GM19397 (cell line): Measurements from ENCODE around the gene CSTF1.
"Not testable (repeated sequence)": the region's sequence is repeated elsewhere in the genome, so short reads cannot be mapped to it uniquely, and the experiment has no call there.

Experiments used
- ATAC-seq: cut with Tn5 transposase; IDR thresholded peaks from one replicate; pipeline ENCODE4 v1.9.1; 2021; ENCODE audit warnings: mild to moderate bottlenecking, moderate library complexity; ENCODE audit not compliant: unreplicated experiment

CSTF1 gene

DNA sequence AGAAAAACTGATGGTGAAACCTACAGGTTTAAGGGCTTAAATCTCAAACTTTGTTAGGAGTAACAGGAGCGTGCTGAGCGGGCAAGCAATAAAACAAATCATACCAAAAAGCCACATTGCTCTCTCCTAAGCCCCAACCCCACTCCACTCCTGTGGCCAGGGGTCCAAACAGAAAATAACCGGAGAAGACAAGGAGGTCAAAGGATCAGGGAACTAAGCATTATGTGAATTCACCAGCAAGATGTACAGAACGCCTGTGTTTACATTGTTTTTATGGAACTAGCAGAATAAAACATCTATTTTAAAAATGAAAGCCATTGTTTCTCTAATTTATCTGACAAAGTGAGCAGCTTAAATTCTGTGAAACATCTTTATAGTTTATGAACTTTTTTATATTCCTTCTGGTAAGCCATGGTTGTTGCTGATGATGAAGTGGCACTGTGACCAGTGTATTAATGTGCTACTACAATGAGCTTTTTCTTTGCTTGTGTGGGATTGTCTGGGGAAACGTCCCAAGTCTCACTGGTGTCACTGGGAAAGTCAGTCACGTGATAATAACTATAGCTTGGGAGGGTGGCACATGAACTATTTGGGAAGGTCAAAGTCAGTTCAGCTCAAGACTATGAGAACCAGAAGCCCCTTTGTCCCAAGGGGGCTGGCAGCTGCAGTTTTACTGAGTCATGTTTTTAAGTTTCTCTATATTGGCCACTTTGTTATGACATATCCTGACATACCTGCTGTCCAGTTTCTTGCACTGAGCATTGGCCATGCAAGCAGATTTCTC lies 23.9 kb upstream of the CSTF1 start:
- ATAC-seq = no peak

DNA sequence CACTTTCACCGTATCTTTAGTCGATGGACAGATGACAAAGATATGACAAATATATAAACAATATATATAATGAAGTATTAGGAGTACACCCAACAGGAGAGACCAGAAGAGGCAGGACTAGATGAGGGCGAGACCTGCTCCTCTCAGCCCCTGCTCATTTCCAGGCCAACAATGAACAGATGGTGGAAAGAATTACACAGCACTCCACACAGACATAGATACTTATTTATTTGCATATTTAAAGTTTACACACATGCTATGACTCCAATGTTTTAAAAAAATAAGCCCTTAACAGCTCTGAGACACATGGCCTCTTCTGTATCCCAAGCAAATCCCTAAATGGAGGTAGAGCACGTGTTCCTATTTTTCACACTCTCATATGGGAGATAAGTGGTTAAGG lies 23.3 kb upstream of the CSTF1 start:
- no peak for ATAC-seq

DNA sequence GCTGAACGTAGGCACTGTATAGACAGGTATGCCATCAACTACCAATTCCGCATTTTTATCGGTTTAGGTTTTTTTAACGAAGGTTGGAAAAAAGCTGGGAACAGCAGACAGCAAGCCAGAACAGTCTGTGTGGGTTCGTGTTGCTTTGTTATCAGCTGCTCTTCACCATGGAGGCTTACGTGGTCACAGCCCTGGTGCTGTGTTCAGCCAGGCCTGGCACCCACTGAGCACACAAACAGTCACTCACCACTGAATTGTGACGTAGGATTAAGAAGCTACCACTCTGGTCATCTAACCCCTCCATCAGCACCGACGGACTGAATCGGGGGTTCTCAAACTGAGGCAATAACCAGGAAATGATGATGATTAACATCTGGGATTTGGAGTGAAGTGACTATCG lies 20.5 kb upstream of the CSTF1 start:
- no peak for ATAC-seq

DNA sequence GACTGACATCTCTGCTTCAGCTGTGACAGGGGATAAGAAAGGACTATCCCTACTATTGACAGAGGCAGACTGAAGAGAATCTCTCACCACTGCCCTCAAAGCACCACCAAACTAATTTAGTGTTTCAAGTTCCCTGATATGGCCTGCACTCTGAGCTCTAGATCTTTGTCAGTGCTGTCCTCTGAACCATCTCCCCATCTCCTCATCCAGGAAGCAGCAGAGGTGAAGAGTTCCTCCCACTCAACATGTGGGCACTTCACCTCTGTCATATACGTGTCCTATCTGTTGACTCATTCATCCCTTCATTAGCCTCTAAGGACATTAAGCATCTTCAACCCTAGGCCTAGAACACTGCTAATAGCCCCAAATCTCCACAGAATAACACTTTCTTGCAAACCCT lies 19.6 kb upstream of the CSTF1 start:
- no peak for ATAC-seq

DNA sequence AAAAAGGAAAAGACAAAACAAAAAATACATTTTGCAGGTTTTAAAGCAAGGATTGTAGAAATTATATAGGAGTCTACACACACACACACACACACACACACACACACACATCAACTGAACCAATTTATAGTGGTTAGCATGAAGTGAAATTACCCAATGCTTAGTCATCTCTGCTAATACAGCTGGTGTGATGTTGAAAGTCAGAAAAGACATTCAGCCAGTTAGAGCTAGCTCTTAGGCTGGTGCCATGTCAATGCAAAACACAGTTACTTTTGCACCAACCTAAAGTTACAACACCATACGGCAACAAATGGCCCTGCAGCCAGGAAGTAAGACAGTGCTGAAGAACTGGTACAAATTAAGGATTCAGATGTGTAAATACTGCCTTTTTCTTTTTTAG lies 18.5 kb upstream of the CSTF1 start:
- ATAC-seq = no peak

DNA sequence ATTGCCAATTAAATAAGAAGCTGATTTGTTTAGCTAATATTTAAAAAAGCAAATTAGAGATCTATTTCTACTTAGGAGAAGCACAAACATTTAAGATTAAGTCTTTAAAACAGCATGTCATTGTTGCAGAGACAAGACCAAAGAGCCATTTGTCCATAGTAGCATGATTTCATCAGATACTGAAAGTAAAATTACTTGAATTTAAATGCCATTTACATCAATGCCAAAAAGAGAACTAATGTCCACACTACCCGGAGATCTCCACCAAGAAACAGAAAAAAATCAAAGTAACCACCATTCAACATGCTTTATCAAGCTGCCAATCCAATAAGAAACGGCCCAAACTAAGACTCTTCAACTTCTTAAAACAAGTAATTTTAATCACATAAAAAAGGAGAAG lies 16.1 kb upstream of the CSTF1 start:
- no peak for ATAC-seq

DNA sequence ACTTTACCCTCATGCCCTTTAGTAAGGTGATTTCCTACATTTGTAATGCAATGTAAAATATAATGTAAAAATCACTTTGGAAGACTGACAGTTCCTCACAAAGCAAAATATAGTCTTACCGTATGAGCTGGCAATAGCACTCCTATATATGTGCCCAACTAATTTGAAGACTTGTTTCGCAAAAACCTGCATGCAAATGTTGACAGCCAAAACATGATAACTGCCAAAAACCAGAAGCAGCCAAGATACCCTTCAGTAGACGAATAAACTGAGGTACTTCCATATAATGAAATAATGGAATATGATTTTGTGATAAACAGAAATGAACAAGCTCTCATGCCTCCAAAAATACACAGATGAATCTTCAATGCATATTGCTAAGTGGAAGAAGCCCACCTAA lies 14.1 kb upstream of the CSTF1 start:
- ATAC-seq = no peak

DNA sequence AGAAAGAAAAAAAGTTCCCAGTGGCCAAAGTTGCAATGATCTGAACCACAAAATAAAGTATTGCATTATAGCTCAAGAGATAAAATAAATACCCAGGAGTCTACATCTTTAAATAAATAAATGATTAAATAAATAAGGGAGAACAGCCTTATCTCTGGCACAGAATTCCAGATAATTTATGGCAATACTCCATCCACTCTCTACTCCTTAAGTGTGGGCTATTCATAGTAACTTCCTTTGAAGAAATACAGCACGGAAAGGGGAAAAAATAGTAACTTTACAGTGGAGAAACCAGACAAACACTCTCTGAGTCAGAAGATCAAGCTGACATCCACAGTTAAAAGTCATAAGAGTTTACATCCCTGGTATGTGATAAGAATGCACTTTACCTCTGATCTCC lies 12.1 kb upstream of the CSTF1 start:
- ATAC-seq = no peak

DNA sequence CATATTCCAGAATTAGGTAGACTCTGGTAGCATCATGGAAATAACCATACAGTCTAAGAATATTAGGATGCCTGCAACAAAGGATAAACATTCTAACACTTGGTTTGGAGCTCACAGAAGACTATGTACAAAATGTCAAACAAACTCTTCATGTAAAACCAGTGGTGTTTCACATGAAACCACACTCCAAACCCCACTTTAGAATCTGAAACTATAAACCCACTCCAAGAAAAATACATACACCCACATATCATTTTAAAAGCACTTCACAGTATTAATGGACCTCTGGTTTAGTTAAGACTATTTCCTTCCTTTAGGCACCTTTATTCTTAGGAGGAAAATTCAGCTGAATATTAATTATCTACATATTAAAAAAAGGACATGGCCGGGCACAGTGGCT lies 10.9 kb upstream of the CSTF1 start:
- ATAC-seq = no peak

DNA sequence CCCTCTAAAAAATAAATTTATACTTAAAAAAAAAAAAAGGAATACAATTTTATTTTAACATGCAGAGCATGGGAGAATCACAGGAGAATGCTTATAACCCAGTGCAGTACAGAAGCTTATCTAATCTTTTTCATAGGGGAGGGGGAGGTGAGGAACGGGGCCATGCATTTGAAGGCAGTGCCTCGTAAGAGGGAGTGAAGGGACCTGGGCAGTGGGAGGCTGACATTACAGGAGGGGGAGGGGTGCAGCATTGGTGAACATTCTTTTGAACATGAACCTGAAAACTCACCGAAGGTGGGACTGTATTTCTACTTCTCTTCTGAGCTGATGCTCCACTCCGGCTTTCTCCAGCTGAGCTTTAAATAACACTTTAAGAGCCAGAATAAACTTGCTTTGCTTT lies 9.7 kb upstream of the CSTF1 start:
- ATAC-seq = no peak

DNA sequence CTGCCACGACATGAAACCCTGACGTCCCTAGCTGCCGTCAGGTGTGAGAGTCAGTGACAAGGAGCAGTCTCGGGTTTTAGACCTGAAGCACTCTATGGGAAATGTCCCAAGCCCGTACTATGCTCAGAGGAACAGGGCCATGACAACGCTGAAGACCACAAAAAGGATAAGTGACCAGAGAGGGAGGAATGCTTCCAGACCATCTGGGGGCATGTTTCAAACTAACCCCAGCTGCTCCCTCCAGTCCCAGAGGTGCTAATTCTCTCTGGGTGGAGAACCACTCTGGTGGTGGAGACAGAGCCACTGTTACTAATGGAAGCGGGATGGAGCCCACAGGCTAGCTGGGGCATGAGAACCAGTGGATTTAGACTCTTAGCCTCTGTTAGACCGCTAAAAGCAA lies 9.1 kb upstream of the CSTF1 start:
- no peak for ATAC-seq

DNA sequence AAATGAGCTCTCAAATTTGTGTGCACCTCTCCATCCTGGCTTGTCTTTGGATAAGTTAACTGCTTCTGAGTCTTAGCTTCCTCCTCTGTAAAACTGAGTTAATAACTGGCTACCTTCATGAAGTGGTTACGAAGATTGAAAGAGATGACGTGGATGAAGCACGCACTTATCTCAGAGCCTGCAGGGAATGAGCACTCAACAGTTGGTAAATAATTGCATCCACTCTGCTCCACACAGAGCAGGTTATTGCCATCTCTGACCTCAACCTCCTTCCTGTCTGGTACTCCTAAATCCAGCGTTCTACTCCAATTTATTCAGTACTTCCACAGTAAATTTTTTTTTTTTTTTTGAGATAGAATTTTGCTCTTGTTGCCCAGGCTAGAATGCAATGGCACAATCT lies 7.3 kb upstream of the CSTF1 start:
- ATAC-seq = no peak

DNA sequence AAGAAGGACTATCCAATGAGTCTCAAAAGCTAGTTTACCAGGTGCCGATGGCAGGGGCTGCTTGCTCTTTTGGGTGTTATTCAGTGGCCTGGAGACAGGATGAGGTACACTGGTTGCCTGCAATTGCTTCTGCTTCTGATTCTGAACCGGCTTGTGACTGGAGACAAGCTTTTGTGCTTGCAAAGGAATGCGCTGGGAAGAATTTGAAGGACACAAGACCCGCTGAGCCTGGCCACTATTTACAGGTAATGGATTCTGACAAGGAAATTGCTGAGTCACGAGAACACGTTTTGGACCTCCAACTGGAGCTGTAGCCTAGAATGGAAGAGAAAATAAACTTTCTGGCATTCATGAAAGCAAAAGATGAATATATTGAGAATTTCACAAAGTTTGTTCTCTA lies 6.2 kb upstream of the CSTF1 start:
- ATAC-seq = no peak

DNA sequence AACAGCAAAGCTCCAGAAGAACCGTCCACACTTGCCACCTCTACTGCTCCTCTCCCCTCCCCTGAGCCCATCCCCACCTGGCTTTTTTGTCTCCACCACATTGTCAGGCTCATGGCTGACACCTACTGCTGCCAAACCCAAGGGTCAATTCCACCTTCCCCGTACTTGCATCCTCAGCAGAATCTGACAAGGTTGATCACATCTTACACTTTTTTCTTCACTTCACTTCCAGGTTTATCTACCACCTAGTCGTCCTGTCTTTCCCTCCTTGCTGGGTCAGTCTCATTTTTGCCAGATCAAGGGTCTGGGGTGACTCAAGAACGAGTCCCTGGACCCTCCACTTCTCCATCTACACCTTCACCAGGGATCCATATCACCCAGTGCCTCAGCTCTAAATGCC lies 3.6 kb upstream of the CSTF1 start:
- ATAC-seq = no peak

DNA sequence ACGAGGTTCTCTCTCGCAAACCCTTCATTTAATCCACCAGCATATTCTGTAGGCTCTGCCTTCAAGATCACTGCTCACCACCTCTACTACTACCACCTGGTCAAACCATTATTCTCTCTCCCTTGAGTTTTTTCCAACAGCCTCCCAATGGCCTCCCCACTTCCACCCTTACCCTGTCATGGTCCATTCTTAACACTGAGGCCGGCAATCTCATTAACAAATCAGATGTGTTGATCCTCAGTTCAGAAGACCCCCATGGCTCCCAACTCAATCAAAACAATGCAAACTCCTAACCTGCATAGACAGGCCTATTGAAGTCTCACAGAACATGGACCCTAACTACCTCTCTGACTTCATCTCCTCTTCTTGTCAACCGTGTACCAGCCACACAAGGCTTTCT lies 2.6 kb upstream of the CSTF1 start:
- ATAC-seq = no peak

DNA sequence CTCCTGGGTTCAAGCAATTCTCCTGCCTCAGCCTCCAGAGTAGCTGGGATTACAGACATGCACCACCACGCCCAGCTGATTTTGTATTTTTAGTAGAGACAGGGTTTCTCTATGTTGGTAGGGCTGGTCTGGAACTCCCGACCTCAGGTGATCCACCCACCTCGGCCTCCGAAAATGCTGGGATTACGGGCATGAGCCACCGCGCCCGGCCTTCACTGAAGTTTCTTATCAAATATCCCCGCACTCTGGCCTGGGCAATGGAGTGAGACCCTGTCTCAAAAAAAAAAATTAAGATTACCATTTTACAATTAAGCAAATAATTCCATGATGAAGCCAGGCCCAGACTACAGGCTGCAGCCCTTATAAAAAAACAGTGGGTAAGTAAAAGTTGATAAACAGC lies 2.0 kb upstream of the CSTF1 start:
- ATAC-seq = not testable (repeated sequence)

DNA sequence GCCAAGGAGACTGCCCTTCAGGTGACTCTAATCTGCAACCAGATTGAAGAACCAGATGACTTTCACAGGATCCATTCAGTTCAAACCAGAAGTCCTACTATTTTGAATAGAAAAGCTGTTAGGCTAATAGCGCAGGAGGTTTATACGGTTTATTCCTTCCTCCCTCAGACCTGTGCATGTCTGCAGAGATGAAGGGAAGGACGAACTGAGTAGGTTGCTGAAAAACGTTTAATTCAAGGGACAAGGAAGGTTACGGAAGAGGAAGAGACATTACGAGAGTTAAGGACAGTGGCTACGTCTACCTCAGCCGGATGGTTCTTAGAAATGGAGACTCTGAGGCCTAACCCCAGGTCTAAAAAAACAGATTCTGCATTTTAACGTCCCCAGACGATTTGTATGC lies 1.4 kb upstream of the CSTF1 start:
- ATAC-seq = no peak

DNA sequence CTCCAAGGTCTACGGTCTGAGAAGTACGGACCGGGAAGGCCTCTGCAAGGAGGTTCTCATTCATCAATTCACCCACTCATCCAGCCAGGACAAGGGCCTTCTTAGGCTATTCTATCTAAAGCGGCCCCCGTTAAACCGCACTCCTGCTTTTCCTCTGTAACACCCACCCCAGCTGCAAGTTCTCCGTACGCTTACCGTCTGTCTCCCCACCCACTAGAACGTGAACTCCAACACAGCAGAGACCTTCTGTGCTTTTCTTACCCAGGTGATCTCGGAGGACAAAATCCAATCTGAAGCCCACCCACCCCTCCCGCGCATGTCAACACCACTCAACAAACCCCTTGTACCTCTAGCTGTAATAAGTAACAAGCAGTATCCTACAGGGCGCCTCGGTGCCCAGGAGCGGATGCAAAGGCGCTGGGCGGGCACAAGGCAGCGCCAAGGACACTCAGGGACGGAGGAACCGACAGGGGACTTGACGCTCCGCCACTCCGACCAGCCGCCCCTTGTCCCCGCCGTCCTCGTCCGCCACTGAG lies 781 bp upstream of the CSTF1 start:
- peak; percentile 34 for ATAC-seq

DNA sequence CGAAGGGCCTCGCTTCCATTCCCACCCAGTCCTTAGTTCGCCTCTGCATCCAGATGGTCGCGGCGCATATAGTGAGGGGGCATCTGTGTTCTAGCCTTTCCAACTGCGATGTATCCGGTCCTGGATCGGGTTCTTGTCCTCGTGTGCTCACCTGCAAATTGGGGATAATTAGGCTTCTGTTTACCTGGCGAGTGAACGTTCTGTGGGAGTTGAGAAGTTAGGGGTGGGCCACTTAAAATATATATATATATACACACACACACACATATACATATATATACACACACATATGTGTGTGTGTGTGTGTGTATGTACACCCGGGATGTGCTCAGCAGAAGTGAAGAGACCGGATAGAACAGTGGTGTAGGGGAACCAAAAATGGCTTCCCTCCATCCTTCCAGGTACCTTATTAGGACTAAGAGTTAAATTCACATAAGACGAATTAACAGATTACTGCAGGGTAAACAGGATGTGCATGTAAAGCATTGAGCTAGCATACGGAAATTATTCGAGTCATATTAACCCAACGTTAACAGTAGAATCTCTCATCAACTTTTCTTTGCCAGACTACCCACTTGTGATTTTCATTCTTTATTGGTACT lies 537 bp downstream of the CSTF1 start:
- ATAC-seq = no peak

DNA sequence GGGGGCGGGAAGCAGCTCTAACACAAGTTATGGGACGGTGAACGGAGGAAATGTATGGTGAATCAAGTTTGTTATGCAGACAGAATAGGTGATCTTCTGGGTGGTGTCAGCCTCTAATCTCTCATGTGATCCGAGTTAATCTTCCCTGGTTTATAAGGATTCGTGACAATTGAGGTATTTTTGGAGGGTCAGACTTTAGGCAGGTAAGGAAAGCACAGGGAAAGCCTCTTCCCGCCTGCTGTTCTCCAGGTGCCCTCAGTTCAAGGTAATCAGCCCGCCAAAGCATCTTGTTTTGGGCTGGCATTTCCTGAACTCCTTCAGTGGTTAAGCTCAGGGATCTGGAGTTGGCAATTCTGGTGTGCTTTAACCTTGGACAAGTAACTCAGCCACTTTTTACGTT lies 1.2 kb downstream of the CSTF1 start:
- no peak for ATAC-seq

DNA sequence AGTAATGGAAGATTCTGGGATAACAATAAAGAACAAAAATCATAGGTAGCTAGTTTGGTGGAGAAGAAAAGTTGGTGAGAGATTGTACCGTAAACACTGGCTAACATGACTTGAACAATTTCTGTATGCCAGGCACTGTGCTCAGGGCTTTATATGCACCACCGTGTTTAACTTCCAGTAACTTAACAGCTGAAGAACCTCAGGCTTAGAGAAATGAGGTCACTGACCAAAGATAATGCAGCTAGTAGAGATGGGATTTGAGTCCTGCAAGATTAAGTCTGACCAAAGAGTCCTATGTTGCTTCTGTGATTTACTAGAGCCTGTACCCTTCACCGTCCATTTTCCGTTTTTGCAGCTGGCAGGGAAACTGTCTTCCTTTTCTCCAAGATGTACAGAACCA lies 2.7 kb downstream of the CSTF1 start:
- no peak for ATAC-seq

DNA sequence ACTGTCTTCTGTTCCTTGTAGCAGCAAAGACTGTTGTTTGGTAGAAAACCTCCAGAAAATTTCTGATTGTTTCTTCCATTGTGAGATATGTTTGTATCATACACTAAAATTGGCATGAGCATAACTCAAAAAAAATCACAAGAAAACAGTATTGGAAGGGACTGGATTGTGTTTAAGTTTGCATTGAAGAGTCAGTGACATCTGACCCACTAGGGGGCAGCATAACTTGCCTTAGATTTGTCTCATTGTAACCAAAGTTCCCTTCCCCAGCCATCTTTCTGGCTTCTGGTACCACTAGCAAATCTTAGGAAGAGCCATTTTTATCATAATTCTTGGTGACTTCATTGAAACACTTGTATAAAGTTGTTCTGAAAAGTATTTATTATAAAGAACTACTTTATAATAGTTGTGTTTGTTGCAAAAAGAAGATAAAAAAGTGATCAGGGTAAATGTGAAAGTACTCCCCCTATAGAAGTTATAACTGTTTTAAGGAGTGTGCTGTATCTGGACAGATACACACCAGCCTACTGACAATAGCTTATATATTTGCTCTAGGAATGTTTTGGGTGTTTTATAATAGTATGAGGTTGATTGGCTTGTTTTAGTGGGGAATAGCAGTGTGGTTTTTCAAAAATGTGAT lies 7.7 kb downstream of the CSTF1 start:
- no peak for ATAC-seq
